Mucosa of descending colon (tissue), 3 donors: ENCODE data around the gene TBRG4. TPM values are rescaled to one million over a fixed set of nuclear protein-coding genes. Genes with fewer than 3 reads are reported as not detected.

ENCODE experiments used
- ATAC-seq: fragments of 200-7000 bp; cut with Tn5 transposase; one replicate; pipeline ENCODE4 v1.9.1; 2020; ENCODE audit warnings: mild to moderate bottlenecking, moderate library complexity
- DNase-seq, 3 donors: peaks; one replicate each; pipeline ENCODE4 v3.0.0-alpha.2; 2020
- H3K36me3 ChIP-seq: fragments of 200-600 bp; one replicate; pipeline ENCODE4 v1.8.0; 2021; ENCODE audit warnings: low read depth, mild to moderate bottlenecking
- H3K4me1 ChIP-seq: fragments of 200-600 bp; one replicate; pipeline ENCODE4 v1.8.0; 2021; ENCODE audit warnings: low read depth, mild to moderate bottlenecking
- H3K4me3 ChIP-seq: fragments of 200-600 bp; one replicate; pipeline ENCODE4 v1.8.0; 2021; ENCODE audit warnings: mild to moderate bottlenecking
- H3K9me3 ChIP-seq: fragments of 200-600 bp; one replicate; pipeline ENCODE4 v1.8.0; 2021; ENCODE audit warnings: mild to moderate bottlenecking
- intact Hi-C, 2 donors: fragments of 100-400 bp; cut with DNase I in 1 of 2; cut with micrococcal nuclease in 1 of 2; formaldehyde crosslinking; loops; one replicate each; pipeline versions ENCODE4 v1.11.0 to v1.11.1; 2022; cut with DNase I, micrococcal nuclease
- total RNA-seq, 3 donors: library from RNA; stranded (reverse); fragmentation: NEBNext Ultra II Directional in 2 of 3; extraction: Animal tissue kit (Norgen Biotek cat#: 25700) in 2 of 3; gene quantifications; one replicate each; pipeline versions ENCODE4 v1.2.1 to v1.2.4, GENCODE V29; 2021 to 2023
- TF ChIP-seq, protein P1 (sequence below): fragments of 200-600 bp; IDR thresholded peaks from one replicate; pipeline ENCODE4 v1.8.0; 2022; ENCODE audit warnings: antibody characterized with exemption, mild to moderate bottlenecking
- donor health status: DM: no; HTN: no; CAD: no; lungs with moderate emphysema.
- donor health status: DM: no; HTN: no; CAD: no.
- donor health status: DM: no; HTN: yes; CAD: no.

TBRG4 gene
- total RNA-seq, 3 donors from 2014 or later = 84.0 to 122 (median 85.6) TPM

DNA sequence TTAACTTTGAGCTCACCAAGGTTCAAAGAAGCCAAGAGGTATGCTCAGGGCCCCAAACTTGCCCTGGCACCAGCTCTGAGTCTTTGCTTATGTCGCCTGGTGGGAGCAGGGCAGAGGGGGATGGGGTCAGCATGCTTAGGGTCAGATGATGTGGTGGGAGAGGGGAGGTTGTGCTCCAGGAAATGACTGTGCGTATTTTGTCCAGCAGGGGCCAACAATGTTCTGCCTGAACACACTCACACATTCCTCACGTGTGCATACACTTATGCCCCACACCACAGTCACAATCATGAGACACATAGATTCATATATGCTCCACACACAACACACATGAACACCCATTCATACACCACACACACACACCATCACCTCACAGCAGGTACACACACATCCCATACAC is 41.7 kb upstream of the TBRG4 start:
- Histone ChIP-seq H3K36me3 (no peaks in the 10 kb centered on the region), H3K4me3 (no peak overlapping the region), H3K9me3 (no peaks in the 10 kb centered on the region), H3K4me1 (no peaks in the 10 kb centered on the region)
- DNase-seq (no peak), ATAC-seq (no peak)
- intact Hi-C loops = loop anchor here in 1 of 2 donors (5.0 kb wide), 1 partner anchor 109 kb away; no protein-coding TSS in a partner anchor
- TF ChIP-seq, protein P1, sequence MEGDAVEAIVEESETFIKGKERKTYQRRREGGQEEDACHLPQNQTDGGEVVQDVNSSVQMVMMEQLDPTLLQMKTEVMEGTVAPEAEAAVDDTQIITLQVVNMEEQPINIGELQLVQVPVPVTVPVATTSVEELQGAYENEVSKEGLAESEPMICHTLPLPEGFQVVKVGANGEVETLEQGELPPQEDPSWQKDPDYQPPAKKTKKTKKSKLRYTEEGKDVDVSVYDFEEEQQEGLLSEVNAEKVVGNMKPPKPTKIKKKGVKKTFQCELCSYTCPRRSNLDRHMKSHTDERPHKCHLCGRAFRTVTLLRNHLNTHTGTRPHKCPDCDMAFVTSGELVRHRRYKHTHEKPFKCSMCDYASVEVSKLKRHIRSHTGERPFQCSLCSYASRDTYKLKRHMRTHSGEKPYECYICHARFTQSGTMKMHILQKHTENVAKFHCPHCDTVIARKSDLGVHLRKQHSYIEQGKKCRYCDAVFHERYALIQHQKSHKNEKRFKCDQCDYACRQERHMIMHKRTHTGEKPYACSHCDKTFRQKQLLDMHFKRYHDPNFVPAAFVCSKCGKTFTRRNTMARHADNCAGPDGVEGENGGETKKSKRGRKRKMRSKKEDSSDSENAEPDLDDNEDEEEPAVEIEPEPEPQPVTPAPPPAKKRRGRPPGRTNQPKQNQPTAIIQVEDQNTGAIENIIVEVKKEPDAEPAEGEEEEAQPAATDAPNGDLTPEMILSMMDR = no peak

GRCh38 chr7:45151967-45152366 is 40.5 kb upstream of the TBRG4 start:
- DNase-seq (no peak), ATAC-seq (no peak)
- Histone ChIP-seq H3K4me3 (no peak overlapping the region), H3K36me3 (no peaks in the 10 kb centered on the region), H3K9me3 (no peaks in the 10 kb centered on the region), H3K4me1 (no peaks in the 10 kb centered on the region)
- TF ChIP-seq, protein P1 = no peak
- intact Hi-C loops = loop anchor here in 1 of 2 donors (5.0 kb wide), 1 partner anchor 110 kb away; no protein-coding TSS in a partner anchor

DNA sequence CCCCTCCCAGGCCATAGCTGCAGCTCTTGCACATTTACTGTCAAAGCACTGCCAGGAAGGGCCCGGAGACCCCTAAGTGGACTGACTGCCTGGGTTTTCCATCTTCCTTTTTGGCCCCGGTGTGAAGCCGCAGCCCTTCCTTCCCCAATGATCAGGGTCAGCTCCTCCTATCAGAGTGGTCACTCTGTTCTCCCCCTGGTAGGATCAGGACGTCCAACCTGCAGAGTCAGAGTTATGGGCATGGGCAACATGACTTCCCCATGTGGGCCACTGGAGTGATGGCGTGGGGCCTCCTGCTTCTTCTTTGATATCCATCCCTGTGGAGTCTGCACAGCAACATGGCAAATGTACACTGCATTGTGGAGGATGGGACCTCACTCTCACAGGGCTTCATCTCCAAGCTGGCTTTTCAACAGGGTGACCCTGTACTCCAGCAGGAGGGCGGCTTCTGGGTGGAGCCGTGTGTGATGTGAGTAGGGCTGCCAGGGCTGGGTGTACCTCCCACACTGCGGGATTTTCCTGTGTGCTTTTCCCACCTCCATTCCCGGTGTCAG is 39.7 kb upstream of the TBRG4 start:
- no peaks in the 10 kb centered on the region for H3K4me1 ChIP-seq
- TF ChIP-seq, protein P1 = no peak
- no peak overlapping the region for H3K4me3 ChIP-seq
- intact Hi-C loops = loop anchor here in 1 of 2 donors (5.0 kb wide), 1 partner anchor 111 kb away; no protein-coding TSS in a partner anchor
- DNase-seq (no peak), ATAC-seq (no peak)
- no peaks in the 10 kb centered on the region for H3K36me3 ChIP-seq
- no peaks in the 10 kb centered on the region for H3K9me3 ChIP-seq

GRCh38 chr7:45150199-45150598 is 38.7 kb upstream of the TBRG4 start:
- intact Hi-C loops = loop anchor here in 1 of 2 donors (5.0 kb wide), 1 partner anchor 112 kb away; no protein-coding TSS in a partner anchor
- DNase-seq = no peak
- TF ChIP-seq, protein P1 = no peak

DNA sequence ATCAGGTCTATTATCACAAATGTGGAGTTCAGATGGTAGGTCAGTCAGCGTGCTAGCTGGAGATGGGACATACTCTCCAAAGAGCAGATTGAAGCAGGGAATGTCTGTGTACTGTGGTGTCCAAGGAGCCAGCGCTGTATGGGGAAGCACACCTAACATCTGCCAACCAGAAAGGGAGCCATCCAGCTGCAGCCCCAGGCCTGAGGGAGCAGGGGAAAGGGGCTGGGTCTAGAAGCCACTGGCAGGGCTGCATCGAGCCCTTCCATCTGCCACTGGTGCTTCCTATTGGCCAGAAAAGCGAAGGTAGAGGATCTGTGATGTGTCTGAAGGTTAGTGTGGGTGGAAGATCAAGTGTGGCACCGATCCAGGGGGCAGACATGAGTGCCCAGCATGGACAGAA is 38.1 kb upstream of the TBRG4 start:
- H3K4me1 ChIP-seq = no peaks in the 10 kb centered on the region
- DNase-seq = no peak
- intact Hi-C loops = loop anchor here in 1 of 2 donors (5.0 kb wide), 1 partner anchor 113 kb away; no protein-coding TSS in a partner anchor
- ATAC-seq = no peak
- H3K9me3 ChIP-seq = no peaks in the 10 kb centered on the region
- TF ChIP-seq, protein P1 = no peak
- H3K4me3 ChIP-seq = no peak overlapping the region
- H3K36me3 ChIP-seq = no peaks in the 10 kb centered on the region

More at GRCh38 chr7:45150199-45150598, 38.7 kb upstream of the TBRG4 start:
- no peaks in the 10 kb centered on the region for H3K4me1 ChIP-seq
- H3K36me3 ChIP-seq = no peaks in the 10 kb centered on the region
- H3K4me3 ChIP-seq = no peak overlapping the region
- no peaks in the 10 kb centered on the region for H3K9me3 ChIP-seq
- ATAC-seq = no peak
